Hippocampal formation (tissue), 2 donors: ENCODE measurements around the gene ZNF628.

Source experiments
- DNase-seq, 2 donors: peaks; one replicate each; lab custom pipeline; 2025; lab: John Stamatoyannopoulos, UW

ZNF628 gene

DNA sequence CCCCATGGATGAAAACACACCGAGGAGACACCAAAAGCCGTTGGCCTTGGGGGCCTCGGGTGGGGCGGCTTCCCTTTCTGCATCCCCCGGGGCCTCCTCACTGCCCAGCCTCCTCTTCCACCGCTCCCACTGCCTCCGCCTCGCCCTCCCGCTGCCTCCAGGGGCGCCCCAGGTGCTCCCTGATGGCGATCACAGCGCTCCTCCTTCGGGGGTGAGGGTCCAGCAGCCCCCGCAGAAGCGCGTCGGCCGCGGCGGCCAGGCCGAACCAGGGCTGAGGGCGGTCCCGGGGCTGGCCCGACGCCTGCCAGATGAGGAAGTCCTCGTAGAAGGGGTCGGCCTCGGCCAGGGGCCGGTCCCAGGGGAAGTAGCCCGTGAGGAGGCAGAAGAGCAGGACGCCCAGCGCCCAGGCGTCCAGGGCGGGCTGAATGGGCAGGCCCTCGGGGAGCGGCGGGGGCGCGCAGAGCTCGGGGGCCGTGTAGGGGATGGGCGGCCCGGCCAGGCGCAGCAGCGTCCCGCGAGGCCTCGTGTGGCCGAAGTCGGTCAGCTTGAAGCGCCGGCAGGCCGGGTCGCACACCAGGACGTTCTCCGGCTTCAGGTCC, 53.3 kb downstream of the ZNF628 start:
- no peak for DNase-seq

- DNase-seq, result no peak
Measured at GRCh38 chr19:55530996-55531395, 54.6 kb downstream of the ZNF628 start.
